HG03103 (cell line): Measurements from ENCODE around the gene AP4S1.
"Not testable (repeated sequence)": the region's sequence is repeated elsewhere in the genome, so short reads cannot be mapped to it uniquely, and the experiment has no call there.

Source experiments
- ATAC-seq: cut with Tn5 transposase; IDR thresholded peaks from one replicate; pipeline ENCODE4 v1.9.1; 2021; ENCODE audit warnings: low read depth; ENCODE audit not compliant: unreplicated experiment

AP4S1 gene

DNA sequence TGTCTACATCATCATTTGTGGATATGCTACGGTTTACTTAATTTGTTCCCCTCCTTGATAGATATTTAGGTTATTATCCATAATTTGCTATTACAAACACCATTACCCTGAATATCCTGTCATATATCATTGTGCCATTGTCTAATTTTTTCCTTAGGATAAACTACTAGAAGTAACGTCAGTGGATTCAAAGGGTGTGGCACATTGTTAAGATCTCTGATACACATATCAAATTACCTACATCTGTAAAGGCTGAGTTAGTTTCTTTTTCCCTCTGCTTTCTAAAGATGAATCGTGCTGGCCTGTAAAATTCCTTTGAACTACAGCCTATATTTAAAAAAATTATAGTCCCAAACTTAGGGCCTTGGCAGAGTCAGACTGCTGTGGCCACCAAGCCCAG is 54.6 kb downstream of the AP4S1 start:
- ATAC-seq, result no peak

DNA sequence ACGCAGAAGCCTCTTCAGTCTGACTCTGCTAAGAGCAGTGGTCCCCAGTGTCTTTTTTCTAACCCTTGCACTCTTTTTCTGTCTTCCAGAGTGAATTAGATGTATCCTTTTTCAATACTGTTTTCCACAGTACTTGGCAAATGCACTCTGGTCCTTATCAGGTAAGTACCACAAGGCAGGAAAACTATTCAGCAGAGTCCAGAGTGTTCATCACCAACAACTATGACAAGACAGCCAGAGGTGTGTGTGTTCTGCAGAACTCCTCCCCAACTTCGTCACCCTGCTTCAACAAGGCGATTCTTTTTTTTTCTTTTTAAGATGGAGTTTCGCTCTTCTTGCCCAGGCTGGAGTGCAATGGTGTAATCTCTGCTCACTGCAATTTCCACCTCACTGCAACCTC is 55.0 kb downstream of the AP4S1 start:
- no peak for ATAC-seq

DNA sequence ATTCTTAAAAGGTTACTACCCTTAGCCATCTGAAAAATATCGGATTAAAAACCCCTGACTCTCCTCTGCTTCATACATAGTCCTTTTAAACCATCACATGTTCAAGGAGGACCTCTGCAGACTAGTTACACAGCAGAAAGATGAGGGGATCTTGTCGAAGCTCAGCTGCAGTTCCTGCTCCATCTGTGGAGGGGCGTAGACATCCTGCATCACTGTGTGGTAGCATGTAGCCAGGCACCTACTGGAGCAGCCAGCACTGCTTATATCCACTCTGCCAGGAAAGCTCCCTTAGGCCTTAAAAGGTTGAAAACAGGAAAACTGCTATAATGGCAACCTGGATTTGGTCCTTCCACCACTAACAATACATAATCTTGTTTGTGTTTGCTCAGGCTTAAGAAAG is 58.3 kb downstream of the AP4S1 start:
- no peak for ATAC-seq

DNA sequence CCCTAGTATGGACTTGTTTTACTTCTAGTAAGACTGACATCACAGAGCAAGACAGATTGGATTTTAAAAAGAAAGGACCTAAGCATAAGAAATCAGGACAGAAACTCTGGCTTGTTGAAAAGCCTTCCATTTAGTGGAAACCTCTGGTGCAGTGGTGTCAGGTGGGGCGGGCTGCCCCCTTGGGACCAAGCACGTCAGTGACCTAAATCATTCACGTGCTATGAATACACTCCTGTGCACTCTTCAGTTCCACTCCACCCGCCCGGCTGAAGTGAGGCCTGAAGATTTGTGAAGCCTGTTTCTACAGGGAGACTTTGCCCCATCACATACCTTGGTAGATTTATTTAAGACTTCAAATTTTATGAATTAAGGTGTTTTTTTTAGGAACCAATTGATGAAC is 58.9 kb downstream of the AP4S1 start:
- ATAC-seq, result peak; percentile 74

DNA sequence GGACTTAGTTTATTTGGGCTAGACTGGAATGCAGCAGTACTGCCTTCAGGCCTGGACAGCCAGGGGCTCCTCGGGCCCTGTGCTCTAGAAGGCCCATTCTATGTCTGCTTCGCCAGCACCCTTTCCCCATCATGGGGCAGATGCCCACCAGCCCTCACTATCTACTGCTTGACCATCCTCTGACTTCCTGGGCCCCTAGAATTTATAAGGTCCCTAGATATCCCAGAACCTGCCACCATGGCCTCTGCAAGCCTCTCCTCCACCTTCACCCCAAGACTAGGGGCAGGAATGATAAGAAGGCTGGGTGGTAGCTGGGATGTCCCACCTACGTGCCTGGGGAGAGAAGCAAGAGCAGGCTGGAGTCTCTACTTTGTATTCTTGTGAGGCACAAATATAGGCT is 59.6 kb downstream of the AP4S1 start:
- ATAC-seq, result no peak

DNA sequence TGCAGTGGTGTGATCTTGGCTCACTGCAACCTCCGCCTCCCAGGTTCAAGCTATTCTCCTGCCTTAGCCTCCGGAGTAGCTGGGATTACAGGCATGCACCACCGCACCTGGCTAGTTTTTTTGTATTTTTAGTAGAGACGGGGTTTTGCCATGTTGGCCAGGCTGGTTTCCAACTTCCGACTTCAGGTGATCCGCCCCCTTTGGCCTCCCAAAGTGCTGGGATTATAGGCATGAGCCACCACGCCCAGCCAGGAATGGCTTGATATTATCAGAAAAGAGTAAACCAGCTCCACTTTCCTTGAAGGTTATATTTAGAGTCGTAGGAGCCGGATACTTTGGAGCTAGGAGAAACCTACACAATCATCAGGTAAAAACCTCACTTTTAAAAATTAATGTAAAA is 61.0 kb downstream of the AP4S1 start:
- ATAC-seq, result not testable (repeated sequence)

DNA sequence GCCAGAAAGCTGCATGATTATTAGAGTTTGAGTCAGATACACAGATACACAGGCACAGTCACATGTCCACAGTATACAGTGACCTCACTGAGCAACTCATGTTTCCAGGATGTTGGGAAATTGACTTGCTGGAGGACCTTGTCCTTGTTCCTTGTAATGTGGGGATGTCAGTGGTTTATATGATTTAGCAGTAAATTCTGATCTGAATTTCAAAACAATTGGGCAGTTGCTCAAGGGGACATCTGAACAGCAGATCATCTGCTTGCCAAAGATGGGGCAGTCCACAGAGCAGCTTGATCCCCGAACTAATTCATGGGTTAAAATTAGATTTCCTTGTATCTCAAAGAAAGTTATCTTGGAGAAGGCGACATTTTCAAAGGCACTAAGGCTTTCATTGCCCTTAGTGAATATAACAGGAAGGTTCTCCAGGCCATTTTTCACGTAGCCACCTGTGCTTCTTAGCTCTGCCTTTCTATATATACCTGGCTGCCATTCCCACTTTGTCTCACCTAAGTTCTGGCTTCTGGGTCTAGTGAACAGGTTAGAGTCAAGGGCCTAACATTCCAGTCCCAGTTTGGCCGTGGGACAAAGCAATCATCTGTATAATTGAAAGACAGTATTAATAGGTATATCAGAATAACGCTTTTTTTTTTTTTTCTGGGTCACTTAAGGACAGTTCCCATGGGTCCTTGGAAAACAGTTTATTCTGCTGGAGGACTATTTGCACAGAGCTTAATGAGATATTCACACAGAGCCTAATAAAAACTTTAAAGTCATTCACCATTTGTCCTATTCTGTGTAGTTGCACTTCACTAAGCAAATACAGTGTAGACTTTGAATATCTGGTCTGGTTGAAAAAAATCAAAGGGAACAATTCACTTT is 65.7 kb downstream of the AP4S1 start:
- ATAC-seq, result no peak

DNA sequence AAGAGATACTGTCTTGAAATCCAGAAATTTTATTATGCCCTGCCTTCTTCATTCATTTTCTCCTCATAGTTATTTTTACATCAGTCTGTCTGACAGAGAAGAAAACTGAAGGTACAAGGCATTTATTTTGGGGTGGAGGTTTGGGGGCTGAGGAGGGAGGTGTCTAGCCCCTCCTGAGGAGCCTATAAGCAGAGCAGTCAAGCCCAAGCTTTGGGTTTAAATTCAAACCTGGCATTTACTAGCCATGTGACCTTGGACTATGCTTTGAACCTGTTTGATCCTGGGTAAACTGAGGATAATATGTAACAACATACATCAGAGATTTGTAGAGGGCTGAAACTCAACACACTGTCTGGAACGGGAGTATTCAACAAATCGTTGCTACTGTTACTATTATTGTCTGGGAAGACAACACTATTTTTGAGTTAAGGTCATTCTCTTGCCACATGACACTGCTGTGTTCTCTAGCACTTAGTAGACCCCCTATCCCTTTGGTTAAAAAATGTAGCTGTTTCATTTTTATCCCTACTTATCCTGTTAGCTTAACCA is 66.8 kb downstream of the AP4S1 start:
- ATAC-seq, result no peak

DNA sequence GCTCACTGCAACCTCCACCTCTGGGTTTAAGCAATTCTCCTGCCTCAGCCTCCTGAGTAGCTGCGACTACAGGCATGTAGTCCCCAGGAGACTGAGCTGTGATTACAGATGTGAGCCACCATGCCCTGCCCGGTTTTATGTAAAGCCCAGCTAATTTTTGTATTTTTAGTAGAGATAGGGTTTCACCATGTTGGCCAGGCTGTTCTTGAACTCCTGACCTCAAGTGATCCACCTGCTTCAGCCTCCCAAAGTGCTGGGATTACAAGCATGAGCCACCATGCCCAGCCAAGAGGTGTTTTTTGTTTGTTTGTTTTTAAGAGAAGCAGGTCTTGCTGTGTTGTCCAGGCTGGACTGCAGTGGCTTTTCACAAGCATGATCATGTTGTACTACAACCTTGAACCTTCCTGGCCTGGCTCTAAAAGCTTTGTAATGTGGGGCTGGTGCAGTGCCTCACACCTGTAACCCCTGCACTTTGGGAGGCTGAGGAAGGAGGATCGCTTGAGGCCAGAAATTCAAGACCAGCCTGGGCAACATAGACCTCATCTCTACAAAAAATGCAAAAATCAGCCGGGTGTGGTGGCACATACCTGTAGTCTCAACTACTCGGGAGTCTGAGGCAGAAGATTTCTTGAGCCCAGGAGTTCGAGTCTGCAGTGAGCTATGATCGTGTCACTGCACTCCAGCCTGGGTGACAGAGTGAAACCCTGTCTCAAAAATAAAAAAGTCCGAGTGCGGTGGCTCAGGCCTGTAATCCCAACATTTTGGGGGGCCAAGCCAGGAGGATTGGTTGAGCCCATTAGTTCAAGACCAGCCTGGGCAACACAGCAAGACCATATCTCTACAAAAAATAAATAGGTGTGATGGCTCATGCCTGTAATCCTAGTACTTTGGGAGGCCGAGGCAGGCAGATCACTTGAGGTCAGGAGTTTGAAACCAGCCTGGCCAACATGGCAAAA is 68.7 kb downstream of the AP4S1 start:
- ATAC-seq, result not testable (repeated sequence)

DNA sequence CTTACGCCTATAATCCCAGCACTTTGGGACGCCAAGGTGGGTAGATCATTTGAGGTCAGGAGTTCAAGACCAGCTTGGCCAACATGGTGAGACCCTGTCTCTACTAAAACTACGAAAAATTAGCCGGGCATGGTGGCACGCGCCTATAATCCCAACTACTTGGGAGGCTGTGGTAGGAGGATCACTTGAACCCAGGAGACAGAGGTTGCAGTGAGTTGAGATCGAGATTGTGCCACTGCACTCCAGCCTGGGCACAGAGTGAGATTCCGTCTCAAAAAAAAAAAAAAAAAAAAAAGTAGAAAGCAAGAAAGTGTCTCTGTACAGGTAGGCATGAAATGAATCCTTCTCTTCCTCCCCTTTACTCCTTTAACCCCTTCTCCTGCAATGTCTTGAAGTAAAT is 70.4 kb downstream of the AP4S1 start:
- not testable (repeated sequence) for ATAC-seq

DNA sequence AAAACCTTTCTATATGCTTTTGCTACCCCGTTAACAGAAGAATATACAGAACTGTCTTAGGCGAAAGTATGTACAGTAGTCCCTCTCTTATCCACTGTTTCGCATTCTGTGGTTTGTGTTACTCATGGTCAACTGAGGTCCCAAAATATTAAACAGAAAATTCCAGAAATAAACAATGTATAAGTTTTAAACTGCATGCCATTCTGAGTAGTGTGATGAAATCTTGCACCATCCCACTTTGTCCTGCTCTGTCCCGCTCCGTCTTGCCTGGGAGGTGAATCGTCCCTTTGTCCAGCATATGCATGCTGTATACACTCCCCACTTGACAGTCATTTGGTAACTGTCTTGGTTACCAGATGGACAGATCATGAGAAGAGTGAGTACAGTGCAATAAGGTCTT is 70.8 kb downstream of the AP4S1 start:
- no peak for ATAC-seq

DNA sequence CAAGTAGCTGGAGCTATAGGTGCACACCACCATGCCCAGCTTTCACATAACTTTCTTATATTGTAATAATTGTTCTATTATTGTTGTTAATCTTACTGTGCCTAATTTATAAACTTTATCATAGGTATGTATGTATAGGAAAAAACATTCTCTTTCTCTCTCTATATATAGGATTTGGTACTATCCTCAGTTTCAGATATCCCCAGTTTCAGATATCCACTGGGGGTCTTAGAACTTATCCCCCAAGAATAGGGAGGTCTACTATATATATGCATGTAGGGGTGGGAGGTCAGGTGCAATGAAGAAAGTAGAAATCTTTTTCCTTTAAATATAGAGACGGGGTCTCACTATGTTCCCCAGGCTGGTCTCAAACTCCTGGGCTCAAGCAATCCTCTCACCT is 71.6 kb downstream of the AP4S1 start:
- no peak for ATAC-seq

DNA sequence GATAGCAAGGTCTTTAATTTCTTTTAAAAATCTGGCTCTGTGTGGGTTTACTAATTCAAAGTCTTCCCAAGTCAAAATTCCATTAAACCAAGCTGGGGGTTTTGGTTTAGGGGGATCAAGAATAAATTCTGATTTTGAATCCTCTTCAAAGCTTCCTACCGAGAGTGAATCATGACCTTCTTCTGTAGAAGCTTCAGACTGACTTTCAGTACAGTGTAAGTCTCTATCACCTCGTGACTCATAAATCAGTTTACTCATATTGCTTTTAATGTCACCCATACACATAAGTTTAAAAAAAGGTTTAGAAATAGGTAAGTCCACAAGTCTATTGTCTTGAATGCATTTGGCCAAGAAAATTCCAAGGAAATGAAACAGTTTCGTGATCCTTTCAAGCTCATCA is 81.3 kb downstream of the AP4S1 start:
- no peak for ATAC-seq

DNA sequence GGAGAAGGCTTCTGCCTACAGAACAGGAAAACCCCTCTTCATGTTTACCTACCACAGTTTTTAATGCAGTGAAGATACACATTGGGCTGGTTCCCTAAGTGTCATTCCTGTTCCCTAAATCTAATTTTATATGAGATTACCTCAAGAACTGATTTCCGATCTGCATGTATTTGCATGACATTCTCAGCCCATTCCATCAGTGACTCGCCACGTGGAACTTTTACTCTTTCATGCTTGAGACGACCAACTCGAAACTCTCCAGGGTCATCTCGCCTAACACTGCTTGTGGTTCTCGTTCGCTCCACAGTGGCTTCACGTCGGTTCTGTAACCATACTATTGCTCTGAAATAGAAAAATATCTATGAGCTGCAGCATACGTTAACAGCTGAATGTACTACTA is 83.8 kb downstream of the AP4S1 start:
- no peak for ATAC-seq

DNA sequence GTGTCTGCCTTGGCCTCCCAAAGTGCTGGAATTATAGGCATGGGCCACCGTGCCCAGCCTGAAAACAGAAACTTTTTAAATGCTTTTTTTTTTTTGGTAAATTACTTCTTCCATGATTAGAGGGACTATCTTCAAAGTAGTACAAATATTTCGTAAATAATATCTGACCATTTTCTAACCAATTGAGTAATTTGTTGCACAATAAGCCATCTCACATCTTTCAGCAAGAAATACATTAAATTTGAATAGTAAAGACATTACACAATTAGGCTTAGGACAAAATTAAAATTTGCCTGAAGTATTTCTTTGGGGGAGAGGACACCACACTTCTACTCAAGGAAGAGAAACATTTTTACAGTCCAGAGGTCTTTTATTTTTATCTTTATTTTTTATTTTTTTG is 85.4 kb downstream of the AP4S1 start:
- no peak for ATAC-seq

DNA sequence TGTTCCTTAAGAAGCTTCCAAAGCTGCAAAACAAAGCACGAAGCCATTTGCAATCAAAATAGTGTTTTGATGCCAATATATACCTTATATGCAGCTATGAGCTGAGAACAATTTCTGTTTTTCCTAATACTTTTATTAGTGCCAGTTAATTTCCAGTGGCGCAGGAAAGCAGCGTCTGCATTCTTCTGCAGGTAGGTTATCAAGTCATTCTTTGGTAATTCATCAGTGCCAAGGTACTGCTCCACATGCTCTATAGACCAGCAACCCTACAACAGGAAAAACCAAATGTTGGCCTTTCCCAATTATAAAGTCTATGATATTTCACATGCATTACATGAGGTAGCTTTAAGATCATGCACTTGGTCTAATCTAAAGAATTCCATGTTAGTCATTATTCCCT is 88.3 kb downstream of the AP4S1 start:
- no peak for ATAC-seq

DNA sequence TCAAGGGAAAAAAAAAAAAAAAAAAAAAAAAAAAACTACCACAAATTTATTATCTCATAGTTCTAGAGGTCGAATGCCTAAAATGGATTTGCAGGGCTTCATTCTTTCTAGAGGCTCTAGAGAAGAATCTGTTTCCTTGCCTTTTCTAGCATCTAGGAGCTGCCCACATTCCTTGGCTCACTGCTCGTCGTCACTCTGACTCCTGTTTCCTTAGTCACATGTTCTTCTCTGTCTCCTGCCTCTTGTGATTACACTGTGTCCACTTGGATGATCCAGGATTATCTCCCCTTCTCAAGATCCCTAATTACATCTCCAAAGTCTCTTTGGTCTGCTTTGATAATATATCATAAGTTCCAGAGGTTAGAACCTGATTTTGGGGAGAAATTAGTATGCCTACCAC is 93.4 kb downstream of the AP4S1 start:
- no peak for ATAC-seq

DNA sequence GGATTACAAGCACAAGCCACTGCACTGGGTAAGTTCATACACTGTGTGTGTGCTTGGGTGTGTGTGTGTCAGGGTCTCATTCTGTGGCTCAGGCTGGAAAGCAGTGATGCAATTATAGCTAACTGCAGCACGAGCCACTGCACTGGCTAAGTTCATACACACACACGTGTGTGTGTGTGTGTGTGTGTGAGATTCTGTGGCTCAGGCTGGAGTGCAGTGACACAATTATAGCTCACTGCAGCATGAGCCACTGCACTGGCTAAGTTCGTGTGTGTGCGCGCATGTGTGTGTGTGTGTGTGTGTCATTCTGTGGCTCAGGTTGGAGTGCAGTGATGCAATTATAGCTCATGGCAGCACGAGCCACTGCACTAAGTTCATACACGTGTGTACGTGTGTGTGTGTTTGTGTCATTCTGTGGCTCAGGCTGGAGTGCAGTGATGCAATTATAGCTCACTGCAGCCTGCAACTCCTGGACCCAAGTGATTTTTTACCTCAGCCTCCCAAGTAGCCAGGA is 96.7 kb downstream of the AP4S1 start:
- no peak for ATAC-seq

DNA sequence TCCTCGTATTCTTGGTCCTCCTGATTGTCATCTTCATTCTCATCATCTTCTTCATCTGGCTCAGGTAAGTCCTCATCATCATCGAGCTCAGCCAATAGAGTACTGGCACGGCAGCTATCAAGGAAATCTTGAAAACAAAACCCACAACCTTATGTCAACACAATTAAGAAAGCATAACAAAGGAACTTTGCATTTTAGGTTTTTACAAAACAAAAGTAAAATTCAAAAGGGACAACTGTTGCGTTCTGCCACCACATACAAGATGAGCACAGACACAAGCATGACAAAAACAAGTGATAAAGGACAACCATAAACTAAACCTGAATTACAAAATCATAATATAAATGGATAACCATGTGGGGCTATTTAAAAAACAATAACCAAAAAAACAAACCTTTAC is 97.5 kb downstream of the AP4S1 start:
- no peak for ATAC-seq

DNA sequence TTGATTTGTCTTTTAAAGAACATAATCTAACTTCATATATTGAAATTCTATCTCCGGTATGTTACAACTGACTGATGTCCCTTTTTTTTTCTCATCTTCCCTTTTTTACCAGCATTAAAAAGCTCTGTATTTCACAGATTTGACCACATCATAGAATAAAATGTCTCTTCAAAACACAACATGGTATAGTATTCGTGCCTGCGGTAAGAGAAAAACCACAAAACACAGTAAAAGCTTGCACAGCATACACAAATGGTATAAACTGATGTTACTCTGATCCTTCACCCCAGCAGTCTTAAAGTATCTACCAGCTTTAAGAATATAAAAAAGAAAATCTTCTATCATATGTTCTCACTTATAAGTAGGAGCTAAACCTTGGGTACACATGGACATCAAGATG is 98.7 kb downstream of the AP4S1 start:
- ATAC-seq, result no peak

DNA sequence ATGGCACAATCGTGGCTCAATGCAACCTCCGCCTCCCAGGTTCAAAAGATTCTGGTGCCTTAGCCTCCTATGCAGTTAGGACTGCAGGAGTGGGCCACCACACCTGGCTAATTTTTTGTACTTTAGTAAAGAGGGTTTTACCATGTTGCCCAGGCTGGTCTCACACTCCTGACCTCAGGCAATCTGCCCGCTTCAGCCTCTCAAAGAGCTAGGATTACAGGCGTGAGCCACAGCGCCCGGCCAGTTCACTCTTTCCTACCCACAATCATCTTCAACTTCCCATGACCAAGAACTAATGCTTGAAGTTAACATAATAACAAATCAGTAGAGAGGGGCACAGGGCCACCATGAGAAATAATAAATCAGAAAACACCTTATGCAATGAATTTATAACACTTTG is 99.8 kb downstream of the AP4S1 start:
- ATAC-seq, result no peak
